Panc1 (cell line): ENCODE results near the gene BRWD1. TPM values are rescaled to one million over a fixed set of nuclear protein-coding genes. Genes with fewer than 3 reads are reported as not detected.

Source experiments
- ATAC-seq: fragments of 200-7000 bp; cut with Tn5 transposase; 2 replicates; pipeline ENCODE4 v1.9.1; 2020; ENCODE audit warnings: mild to moderate bottlenecking, moderate library complexity
- BruUV-seq: library from RNA; stranded (reverse); fragments of 400-500 nt; replicated peaks from 2 replicates; lab custom pipeline; 2021; lab: Mats Ljungman, UMichigan
- CTCF ChIA-PET: fragments of 300-600 bp; sonication (Branson Sonifier 250); formaldehyde crosslinking; loops from one replicate; lab custom pipeline; 2022; ENCODE audit warnings: antibody characterized with exemption; lab: Charles Lee
- POLR2A ChIA-PET: fragments of 300-600 bp; sonication (Branson Sonifier 250); formaldehyde crosslinking; loops from one replicate; lab custom pipeline; 2022; ENCODE audit warnings: antibody characterized with exemption; lab: Charles Lee
- DNase-seq: peaks from one replicate; pipeline ENCODE4 v3.0.0-alpha.2; 2010; ENCODE audit warnings: low read depth, low spot score
- H3K27ac ChIP-seq: 2 replicates; pipeline ENCODE4 v1.5.1; 2011; ENCODE audit warnings: mild to moderate bottlenecking, low read length, inconsistent platforms
- H3K27me3 ChIP-seq: fragments of 200-500 bp; sonication (Bioruptor generic); 2 replicates; pipeline ENCODE4 v1.6.0; 2014; ENCODE audit warnings: low read length, inconsistent platforms; ENCODE audit not compliant: control insufficient read depth, insufficient read depth
- H3K36me3 ChIP-seq: fragments of 200-500 bp; sonication (Bioruptor generic); 2 replicates; pipeline ENCODE4 v1.5.1; 2014; ENCODE audit warnings: inconsistent platforms, mild to moderate bottlenecking, low read length, moderate library complexity; ENCODE audit not compliant: control insufficient read depth, insufficient read depth
- H3K4me1 ChIP-seq: 2 replicates; pipeline ENCODE4 v1.5.1; 2011; ENCODE audit warnings: inconsistent platforms, mild to moderate bottlenecking, low read length, moderate library complexity; ENCODE audit not compliant: control insufficient read depth, insufficient read depth
- H3K4me3 ChIP-seq, 2 experiments: 2 replicates each; pipeline ENCODE4 v1.5.1; 2011 to 2012; ENCODE audit warnings: low read depth in 2 of 2, low read length in 2 of 2, mild to moderate bottlenecking in 2 of 2, inconsistent platforms in 1 of 2, moderate library complexity in 1 of 2
- H3K9me3 ChIP-seq: fragments of 200-500 bp; sonication (Bioruptor generic); 2 replicates; pipeline ENCODE4 v1.5.1; 2014; ENCODE audit warnings: low read depth, mild to moderate bottlenecking, inconsistent platforms, low read length, moderate library complexity; ENCODE audit not compliant: control insufficient read depth, insufficient read depth
- CTCF ChIP-seq: fragments of 450-650 bp; IDR thresholded peaks from 2 replicates; pipeline ENCODE4 v1.5.1; 2017; ENCODE audit warnings: mild to moderate bottlenecking
- POLR2AphosphoS5 ChIP-seq: IDR thresholded peaks from 2 replicates; pipeline ENCODE4 v1.6.1; 2012; ENCODE audit warnings: mild to moderate bottlenecking, low read depth, low read length, moderate library complexity
- REST ChIP-seq, 2 experiments: IDR thresholded peaks; 2 replicates each; pipeline ENCODE4 v1.6.1; 2011 to 2012; ENCODE audit warnings: low read depth in 2 of 2, control low read depth in 1 of 2, low read length in 1 of 2, mild to moderate bottlenecking in 1 of 2, moderate library complexity in 1 of 2; ENCODE audit not compliant: insufficient read depth in 1 of 2
- SIN3A ChIP-seq: IDR thresholded peaks from 2 replicates; pipeline ENCODE4 v1.6.1; 2012; ENCODE audit warnings: low read depth, mild to moderate bottlenecking, low read length, moderate library complexity, borderline replicate concordance; ENCODE audit not compliant: insufficient read depth
- TCF7L2 ChIP-seq: IDR thresholded peaks from 2 replicates; pipeline ENCODE4 v1.6.1; 2011; ENCODE audit warnings: mild to moderate bottlenecking, low read depth, low read length, inconsistent platforms
- in situ Hi-C: cut with HindIII; loops from 2 replicates; pipeline ENCODE4 v1.10.0; 2016; ENCODE audit warnings: low sequenced_read_pairs, low pct_unique_long_range_greater_than_20kb
- intact Hi-C: fragments of 100-400 bp; cut with micrococcal nuclease; formaldehyde crosslinking; loops from one replicate; pipeline ENCODE4 v1.10.0; 2022; ENCODE audit not compliant: unreplicated experiment
- total RNA-seq: library from RNA; stranded (reverse); gene quantifications from one replicate; pipeline ENCODE4 v1.2.1, GENCODE V29; 2021; ENCODE audit not compliant: unreplicated experiment

The BRWD1 gene
- total RNA-seq, 1 experiment from 2014 or later: 26.2 TPM

DNA sequence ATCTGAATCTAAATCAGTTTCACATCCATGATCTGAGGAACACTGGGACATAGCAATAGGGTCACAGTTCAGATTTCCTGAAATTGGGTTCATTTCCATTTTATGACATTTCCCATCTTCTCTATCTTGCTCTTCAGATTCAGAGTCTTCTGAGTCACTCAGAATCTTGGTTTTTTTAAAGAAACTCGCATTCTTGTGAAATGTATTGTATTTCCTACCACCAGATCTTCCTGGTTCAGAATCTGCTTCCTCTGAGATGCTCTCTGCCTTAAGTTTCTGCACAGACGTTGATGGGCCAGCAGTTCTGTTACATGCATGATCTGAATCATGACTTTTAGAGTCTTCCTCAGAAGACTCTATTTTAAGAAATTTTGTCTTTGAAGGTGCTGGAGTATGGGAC lies 114.6 kb downstream of the BRWD1 start:
- ChIA-PET POLR2A (no interaction called here), CTCF (no interaction called here)
- H3K4me1 ChIP-seq: no peaks in the 10 kb centered on the region
- intact Hi-C loops: no loop called here
- H3K27ac ChIP-seq: no peak overlapping the region
- no peak overlapping the region for H3K4me3 ChIP-seq
- H3K36me3 ChIP-seq: peaks cover 45% of the 10 kb centered on the region
- TSS peak; percentile 17 for BruUV-seq
- H3K9me3 ChIP-seq: no peaks in the 10 kb centered on the region
- H3K27me3 ChIP-seq: no peaks in the 10 kb centered on the region
- DNase-seq (no peak), ATAC-seq (no peak)
- in situ Hi-C loops: no loop called here
- no peak for TF ChIP-seq SIN3A
- no peak for TF ChIP-seq CTCF
- TF ChIP-seq TCF7L2: no peak
- no peak for TF ChIP-seq REST (IDR thresholded peaks at IDR 0.05; ENCODE audit: insufficient read depth in 1 of 2, low read depth in 2 of 2, low read length in 1 of 2)
- no peak for TF ChIP-seq POLR2AphosphoS5

DNA sequence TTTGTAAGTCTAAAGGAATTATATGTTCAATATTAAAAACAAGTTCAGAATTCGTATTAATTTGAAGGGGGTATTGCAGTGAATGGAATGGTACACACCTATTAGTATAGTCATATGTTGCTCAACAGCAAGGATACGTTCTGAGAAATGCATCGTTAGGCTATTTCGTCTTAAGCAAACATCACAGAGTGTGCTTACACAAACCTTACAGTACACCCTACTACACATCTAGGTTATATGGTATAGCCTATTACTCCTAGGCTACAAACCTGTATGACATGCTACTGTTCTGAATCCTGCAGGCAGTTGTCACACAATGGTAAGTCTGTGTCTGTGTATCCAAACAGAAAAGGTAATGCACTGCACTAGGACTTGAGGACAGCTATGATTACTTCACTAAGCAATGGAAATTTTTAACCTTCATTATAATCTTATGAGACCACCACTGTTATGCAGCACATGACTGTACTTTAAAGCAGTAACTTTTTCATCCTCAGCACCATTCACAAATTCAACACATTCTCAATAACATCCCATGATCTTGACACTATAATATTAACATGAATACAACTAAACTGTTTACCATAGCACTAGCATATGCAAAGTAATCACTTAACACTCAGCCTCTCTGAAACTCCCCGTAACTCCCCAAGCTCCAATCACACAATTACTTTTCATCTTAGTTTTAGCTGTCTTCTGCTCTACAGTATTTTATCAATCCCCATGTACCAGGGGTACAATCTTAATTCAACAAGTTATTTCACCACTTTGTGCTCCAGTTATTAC lies 115.8 kb downstream of the BRWD1 start:
- POLR2A ChIA-PET: no interaction called here
- in situ Hi-C loops: no loop called here
- no TSS peak for BruUV-seq
- CTCF ChIA-PET: no interaction called here
- DNase-seq (no peak), ATAC-seq (no peak)
- Histone ChIP-seq H3K36me3 (peaks cover 45% of the 10 kb centered on the region), H3K27ac (no peak overlapping the region), H3K4me3 (no peak overlapping the region), H3K4me1 (no peaks in the 10 kb centered on the region), H3K27me3 (no peaks in the 10 kb centered on the region), H3K9me3 (no peaks in the 10 kb centered on the region)
- TF ChIP-seq CTCF (no peak), POLR2AphosphoS5 (no peak), SIN3A (no peak), TCF7L2 (no peak), REST (IDR thresholded peaks at IDR 0.05; ENCODE audit: insufficient read depth in 1 of 2, low read depth in 2 of 2, low read length in 1 of 2) (no peak)
- intact Hi-C loops: no loop called here
